GM12865 (cell line): ENCODE measurements around the gene PTPRJ.

ENCODE experiments used
- DNase-seq: peaks from one replicate; pipeline ENCODE4 v3.0.0; 2010; ENCODE audit warnings: low read depth
- H3K4me3 ChIP-seq: 2 replicates; pipeline ENCODE4 v1.5.1; 2011; ENCODE audit warnings: mild to moderate bottlenecking, low read depth, low read length, control low read depth
- TF ChIP-seq, protein P1 (sequence below): IDR thresholded peaks from 2 replicates; pipeline ENCODE4 v1.5.1; 2011; ENCODE audit warnings: low read length, control low read depth, low read depth, inconsistent platforms; ENCODE audit not compliant: insufficient read depth; ENCODE audit errors: missing control alignments

PTPRJ gene

DNA sequence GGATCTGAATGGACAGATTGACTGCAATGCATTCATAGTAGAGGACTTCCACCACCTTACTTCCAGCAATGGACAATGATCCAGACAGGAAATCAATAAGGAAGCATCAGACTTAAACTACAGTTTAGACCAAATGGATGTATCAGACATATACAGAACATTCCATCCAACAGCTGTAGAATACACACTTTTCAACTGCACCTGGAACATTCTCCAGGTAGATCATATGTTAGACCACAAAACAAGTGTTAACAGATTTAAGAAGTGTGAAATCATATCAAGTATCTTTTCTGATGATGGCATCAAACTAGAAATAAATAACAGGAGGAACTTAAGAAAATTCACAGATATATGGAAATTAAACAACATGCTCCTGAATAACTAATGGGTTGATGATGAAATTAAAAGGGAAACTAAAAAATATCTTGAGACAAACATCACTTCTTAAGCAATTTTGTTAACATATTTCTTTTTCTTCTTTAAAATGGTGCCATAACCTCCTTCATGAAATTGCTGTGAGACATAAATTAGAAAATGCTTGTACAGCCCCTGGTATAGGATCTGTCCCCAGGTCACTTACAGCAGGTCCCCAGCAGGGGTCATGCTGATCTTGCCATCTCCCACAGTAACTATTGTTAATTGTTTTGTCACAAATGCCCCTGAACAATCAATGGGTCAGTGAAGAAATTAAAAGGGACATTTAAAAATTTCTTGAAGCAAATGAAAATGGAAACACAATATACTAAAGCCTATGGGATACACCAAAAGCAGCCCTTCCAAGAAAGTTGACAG is 136.3 kb downstream of the PTPRJ start:
- no peak overlapping the region for H3K4me3 ChIP-seq
- TF ChIP-seq, protein P1, sequence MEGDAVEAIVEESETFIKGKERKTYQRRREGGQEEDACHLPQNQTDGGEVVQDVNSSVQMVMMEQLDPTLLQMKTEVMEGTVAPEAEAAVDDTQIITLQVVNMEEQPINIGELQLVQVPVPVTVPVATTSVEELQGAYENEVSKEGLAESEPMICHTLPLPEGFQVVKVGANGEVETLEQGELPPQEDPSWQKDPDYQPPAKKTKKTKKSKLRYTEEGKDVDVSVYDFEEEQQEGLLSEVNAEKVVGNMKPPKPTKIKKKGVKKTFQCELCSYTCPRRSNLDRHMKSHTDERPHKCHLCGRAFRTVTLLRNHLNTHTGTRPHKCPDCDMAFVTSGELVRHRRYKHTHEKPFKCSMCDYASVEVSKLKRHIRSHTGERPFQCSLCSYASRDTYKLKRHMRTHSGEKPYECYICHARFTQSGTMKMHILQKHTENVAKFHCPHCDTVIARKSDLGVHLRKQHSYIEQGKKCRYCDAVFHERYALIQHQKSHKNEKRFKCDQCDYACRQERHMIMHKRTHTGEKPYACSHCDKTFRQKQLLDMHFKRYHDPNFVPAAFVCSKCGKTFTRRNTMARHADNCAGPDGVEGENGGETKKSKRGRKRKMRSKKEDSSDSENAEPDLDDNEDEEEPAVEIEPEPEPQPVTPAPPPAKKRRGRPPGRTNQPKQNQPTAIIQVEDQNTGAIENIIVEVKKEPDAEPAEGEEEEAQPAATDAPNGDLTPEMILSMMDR: peak; percentile 49
- peak; percentile 51 for DNase-seq

DNA sequence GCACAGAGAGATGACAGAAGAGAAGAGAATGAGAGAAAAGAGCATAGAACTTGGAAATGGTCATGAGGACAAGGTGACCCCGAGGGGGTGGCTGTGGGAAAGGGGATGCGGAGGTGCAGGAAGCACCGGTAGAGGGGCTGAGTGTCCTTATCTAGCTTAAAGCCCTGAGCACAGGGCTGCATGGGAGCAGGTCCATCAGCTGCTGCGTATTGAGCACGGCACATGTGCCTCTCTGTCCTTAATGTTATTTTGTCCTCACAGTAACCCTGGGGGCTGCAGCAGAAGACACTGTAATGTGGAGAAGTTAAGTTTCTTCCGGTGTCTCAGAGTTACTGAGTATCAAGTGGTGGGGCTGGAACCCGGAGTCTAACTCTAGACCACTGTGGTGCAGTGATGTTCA is 141.9 kb downstream of the PTPRJ start:
- TF ChIP-seq, protein P1: no peak
- H3K4me3 ChIP-seq: no peak overlapping the region
- DNase-seq: no peak

DNA sequence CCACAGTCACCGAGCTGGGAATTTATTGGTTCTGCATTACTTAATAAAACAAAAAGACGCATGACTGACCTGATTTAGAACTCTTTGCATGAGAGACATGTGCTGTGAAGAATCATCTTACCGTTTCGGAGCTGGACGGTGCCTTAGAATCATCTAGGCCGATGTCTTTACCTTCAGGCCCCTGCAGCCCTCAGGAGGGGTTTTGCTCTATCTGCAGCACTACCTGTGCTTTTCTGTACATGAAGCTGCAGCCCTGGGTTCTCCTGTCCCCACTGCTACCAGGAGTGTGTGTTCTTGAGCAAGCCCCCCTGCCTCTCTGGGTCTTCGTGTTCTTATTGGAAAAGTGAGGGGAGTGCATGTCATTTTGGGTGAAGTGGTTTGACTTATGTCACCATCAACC is 142.3 kb downstream of the PTPRJ start:
- TF ChIP-seq, protein P1: no peak
- no peak overlapping the region for H3K4me3 ChIP-seq
- no peak for DNase-seq

DNA sequence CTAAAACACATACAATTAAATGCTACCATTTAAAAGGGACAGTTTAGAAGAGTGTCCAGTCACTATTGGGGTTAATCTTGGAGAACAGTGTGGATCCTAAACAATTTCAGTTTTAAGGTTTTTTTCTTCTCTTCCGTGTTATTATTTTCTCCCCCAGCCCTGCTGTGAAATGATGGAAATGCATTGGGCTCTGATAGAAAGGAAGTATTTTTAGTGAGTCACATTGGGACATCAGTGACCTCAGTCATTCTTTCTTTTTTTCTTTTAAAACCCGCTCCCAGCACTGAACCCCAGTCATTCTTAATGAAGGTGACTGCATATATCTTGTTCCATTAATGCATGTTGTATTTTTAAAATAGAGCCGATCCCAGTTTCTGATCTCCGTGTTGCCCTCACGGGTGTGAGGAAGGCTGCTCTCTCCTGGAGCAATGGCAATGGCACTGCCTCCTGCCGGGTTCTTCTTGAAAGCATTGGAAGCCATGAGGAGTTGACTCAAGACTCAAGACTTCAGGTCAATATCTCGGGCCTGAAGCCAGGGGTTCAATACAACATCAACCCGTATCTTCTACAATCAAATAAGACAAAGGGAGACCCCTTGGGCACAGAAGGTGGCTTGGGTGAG is 143.0 kb downstream of the PTPRJ start:
- DNase-seq: no peak

DNA sequence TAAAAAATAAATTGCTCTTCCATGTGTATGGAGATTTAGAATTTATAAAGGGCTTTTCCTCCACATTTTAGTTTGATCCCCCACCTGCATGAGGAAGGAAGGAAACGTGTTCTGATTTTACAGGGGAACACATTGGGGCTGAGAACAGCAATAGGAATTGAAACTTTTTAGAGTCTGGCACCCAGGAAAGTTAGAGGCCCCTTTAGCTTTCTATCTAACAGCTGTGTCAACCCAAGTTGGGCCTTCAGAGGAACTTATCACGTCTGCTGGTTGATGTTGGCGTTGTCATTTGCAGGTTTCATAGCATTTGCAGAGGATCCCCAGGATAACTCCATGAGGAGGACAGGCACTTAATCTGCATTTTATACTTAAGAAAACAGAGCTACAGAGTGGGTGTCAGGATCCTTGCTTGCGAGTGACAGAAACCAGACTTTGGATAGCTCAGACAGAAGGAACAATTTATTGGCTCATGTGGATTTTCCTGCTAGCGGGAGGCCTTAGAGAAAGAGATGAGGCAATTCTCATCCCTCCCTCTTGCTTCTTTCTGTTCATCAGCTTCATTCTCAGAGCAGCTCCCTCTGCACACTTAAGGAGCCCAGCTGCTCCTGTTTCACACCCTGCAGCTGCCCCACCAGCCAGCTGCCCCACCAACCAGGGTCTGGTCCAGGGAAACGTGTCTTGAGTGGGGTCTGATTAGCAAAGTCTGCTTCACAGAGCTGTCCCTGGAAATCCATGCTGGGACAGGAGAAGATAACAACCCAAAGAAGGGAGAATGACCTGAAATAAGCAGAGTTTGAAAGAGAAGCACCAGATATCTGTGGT is 143.8 kb downstream of the PTPRJ start:
- H3K4me3 ChIP-seq: no peak overlapping the region
- TF ChIP-seq, protein P1: no peak
- no peak for DNase-seq

More for the DNA sequence above, 143.0 kb downstream of the PTPRJ start:
- TF ChIP-seq, protein P1: no peak
- no peak overlapping the region for H3K4me3 ChIP-seq

DNA sequence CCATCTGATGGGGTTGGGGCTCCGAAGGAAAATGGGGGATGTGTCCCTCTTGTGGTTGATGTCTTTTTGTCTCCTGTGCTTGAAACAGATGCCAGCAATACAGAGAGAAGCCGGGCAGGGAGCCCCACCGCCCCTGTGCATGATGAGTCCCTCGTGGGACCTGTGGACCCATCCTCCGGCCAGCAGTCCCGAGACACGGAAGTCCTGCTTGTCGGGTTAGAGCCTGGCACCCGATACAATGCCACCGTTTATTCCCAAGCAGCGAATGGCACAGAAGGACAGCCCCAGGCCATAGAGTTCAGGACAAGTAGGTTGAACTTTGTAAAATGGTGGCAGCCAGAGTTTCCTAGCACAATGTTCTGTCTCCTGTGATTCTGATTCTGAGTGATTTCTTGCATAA is 144.5 kb downstream of the PTPRJ start:
- DNase-seq: no peak
- TF ChIP-seq, protein P1: no peak
- no peak overlapping the region for H3K4me3 ChIP-seq
